ENCODE measurements around the gene AIMP1. TPM values are rescaled to one million over a fixed set of nuclear protein-coding genes. Genes with fewer than 3 reads are reported as not detected.

AIMP1 gene
- total RNA-seq, 1 experiment from 2014 or later = 39.9 TPM

DNA sequence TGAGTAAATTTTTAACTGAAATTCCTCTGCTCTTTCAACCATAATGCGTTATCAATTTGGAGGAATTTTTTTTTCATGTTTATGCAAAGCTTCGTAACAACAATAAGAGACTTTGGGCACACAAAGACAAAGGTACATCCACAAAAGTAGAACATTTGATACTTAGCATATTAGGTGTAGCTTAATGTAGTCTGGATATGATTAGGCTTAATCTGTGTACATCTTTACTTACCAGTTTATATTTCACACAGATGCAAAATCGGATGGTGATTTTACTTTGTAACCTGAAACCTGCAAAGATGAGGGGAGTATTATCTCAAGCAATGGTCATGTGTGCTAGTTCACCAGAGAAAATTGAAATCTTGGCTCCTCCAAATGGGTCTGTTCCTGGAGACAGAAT is 20.3 kb downstream of the AIMP1 start:
- in situ Hi-C loops (cut with HindIII; ENCODE audit: low pct_unique_long_range_greater_than_20kb, low sequenced_read_pairs) = no loop called here

DNA sequence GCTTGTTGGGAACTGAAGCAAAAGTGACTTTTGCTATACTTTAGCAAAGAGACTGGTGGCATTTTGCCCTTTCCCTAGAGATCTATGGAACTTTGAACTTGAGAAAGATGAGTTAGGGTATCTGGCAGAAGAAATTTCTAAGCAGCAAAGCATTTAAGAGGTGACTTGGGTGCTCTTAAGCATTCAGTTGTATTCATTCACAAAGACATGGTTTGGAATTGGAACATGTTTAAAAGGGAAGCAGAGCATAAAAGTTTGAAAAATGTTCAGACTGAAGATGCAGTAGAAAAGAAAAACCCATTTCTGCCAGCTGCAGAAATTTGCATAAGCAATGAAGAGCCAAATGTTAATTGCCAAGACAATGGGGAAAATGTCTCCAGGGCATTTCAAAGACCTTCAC is 21.6 kb downstream of the AIMP1 start:
- in situ Hi-C loops (cut with HindIII; ENCODE audit: low pct_unique_long_range_greater_than_20kb, low sequenced_read_pairs) = no loop called here
- DNase-seq (ENCODE audit: low read depth, low spot score) = no peak

More for the DNA sequence above, 20.3 kb downstream of the AIMP1 start:
- DNase-seq (ENCODE audit: low read depth, low spot score) = no peak

DNA sequence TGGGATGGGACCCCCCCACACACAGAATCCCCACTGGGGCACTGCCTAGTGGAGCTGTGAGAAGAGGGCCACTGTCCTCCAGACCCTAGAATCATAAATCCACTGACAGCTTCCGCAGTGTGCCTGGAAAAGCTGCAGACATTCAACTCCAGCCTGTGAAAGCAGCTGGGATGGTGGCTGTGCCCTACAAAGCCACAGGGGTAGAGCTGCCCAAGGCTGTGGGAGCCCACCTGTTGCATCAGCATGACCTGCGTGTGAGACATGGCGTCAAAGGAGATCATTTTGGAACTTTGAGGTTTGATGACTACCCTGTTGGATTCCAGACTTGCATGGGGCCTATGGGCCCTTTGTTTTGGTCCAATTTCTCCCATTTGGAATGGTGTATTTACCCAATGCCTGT is 22.3 kb downstream of the AIMP1 start:
- in situ Hi-C loops (cut with HindIII; ENCODE audit: low pct_unique_long_range_greater_than_20kb, low sequenced_read_pairs) = no loop called here
- no peak for DNase-seq (ENCODE audit: low read depth, low spot score)

DNA sequence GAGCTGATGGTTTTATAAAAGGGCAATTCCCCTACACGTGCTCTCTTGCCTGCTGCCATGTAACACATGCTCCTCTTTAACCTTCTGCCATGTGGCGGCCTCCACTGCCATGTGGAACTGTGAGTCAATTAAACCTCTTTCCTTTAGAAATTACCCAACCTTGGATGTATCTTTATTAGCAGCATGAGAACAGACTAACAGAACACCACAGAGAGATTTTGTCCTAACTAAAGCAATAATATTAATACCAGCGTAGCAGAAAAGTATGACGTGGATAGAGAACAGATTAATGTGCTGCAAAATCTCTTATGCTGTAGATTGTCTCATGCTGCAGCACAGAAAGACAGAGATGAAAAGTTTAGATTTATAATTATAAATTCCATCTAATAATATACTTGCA is 23.1 kb downstream of the AIMP1 start:
- in situ Hi-C loops (cut with HindIII; ENCODE audit: low pct_unique_long_range_greater_than_20kb, low sequenced_read_pairs) = no loop called here

DNA sequence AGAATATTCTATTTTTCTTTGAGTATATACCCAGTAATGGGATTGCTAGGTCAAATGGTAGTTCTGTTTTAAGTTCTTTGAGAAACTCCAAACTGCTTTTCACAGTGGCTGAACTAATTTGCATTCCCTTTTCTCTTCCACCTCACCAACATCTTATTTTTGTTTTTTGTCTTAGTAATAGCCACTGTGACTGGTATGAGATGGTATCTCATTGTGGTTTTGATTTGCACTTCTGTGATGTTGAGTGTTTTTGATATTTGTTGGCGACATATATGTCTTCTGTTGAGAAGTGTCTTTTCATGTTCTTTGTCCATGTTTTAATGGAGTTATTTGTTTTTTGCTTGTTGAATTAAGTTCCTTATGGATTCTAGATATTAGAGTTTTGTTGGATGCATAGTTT is 24.4 kb downstream of the AIMP1 start:
- in situ Hi-C loops (cut with HindIII; ENCODE audit: low pct_unique_long_range_greater_than_20kb, low sequenced_read_pairs) = no loop called here
- DNase-seq (ENCODE audit: low read depth, low spot score) = no peak

More for the DNA sequence above, 23.1 kb downstream of the AIMP1 start:
- no peak for DNase-seq (ENCODE audit: low read depth, low spot score)

DNA sequence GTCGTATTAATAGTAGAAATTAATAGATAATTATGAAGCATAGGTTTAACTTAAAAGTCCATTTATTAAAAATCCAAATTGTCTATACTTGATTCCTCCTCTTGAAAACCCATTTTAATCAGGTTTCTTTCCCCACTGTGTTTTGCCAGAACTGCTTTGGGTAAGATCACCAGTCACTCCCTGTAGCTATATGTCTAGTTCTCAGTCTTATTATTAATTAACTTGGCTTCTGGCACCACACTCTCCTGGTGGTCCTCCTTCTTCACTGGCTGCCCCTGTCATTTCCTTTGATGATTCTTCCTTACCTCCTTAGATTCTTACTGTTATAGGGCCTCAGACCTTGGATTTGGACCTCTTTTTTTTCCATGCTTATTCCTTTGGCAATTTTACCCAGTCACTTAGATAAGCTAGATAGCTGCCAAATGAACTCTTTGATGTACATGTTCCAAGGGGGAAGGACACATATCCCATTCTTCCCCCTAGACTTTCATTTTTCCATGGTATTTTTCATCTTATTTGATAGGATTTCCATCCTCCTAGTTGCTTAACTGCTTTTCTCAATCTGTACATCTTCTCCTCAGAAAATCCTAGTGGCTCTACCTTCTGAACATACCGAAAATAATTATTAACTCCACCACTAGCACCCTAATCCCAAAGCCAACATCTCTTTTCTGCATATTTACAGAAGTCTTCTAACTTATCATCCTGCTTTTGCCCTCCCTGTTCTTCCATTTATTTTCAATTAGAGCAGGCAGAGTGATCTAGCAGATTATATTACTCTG is 27.7 kb downstream of the AIMP1 start:
- in situ Hi-C loops (cut with HindIII; ENCODE audit: low pct_unique_long_range_greater_than_20kb, low sequenced_read_pairs) = no loop called here
- DNase-seq (ENCODE audit: low read depth, low spot score) = no peak

DNA sequence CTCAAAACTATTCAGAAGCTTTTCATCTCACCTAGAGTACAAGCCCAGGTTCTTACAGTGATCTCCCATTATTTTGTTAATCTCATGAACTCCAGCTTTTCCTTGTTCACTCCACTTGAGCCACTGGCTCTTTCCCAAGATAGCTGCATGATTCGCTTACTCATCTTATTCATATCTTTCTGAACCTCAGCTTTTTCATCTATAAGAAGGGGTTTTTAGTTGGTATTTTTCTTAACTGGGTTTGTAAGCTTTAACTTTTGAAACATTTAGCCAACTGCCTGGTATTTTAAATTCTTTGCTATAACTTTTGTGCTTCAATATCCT is 28.3 kb downstream of the AIMP1 start:
- in situ Hi-C loops (cut with HindIII; ENCODE audit: low pct_unique_long_range_greater_than_20kb, low sequenced_read_pairs) = no loop called here
- no peak for DNase-seq (ENCODE audit: low read depth, low spot score)

DNA sequence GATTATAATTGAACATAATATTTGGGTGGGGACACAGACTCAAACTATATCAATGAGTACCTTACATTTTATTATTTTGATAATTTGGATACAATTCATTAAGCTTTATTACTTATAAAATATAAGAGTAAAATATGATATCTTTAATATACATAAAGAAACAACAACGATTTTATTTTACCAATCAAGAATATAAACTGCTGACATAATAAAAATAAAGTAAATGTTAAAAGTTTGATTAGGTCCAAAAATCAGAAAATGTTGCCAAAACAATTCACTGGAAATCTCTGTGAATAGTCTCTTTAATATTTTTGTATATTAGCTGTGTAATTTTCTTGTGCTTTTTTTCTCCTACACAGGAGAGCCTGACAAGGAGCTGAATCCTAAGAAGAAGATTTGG is 30.8 kb downstream of the AIMP1 start:
- no peak for DNase-seq (ENCODE audit: low read depth, low spot score)
- in situ Hi-C loops (cut with HindIII; ENCODE audit: low pct_unique_long_range_greater_than_20kb, low sequenced_read_pairs) = no loop called here

DNA sequence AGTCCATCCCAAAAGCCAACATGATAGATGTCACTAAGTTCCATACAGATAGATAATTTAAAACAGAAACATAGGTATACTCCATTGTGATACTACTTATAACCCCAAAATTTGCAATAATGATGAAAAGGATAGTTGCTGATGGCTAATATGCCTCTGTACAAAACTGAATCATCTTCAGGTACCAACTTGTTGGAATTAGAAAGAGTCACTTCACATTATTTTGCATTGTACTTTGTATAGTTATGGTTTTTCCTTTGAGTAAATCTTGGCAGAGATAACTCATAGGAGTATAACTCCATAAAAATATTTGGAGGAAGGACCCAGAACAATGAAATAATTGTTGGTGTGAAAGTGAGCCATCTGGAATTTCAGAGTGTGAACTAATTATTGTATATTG is 34.7 kb downstream of the AIMP1 start:
- DNase-seq (ENCODE audit: low read depth, low spot score) = no peak

DNA sequence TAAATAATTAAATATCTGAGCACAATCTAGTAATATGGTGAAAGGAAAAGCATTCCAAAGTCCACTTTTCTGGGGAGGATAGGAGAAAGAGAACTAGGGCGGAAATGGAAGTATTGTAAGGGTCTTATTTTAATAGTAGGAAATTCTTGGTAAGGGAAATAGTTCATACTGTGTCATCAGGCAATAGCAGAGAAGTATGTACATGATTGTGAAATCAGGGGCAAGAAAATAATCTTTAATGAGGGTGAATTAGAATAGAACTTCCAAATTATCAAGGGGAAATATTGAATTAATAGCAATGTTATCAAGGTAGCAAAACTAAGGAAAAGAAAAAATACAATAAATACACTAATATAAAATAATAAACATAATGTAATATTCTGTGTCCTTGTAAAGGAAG is 37.4 kb downstream of the AIMP1 start:
- no peak for DNase-seq (ENCODE audit: low read depth, low spot score)
- in situ Hi-C loops (cut with HindIII; ENCODE audit: low pct_unique_long_range_greater_than_20kb, low sequenced_read_pairs) = no loop called here

More for the DNA sequence above, 34.7 kb downstream of the AIMP1 start:
- in situ Hi-C loops (cut with HindIII; ENCODE audit: low pct_unique_long_range_greater_than_20kb, low sequenced_read_pairs) = no loop called here

DNA sequence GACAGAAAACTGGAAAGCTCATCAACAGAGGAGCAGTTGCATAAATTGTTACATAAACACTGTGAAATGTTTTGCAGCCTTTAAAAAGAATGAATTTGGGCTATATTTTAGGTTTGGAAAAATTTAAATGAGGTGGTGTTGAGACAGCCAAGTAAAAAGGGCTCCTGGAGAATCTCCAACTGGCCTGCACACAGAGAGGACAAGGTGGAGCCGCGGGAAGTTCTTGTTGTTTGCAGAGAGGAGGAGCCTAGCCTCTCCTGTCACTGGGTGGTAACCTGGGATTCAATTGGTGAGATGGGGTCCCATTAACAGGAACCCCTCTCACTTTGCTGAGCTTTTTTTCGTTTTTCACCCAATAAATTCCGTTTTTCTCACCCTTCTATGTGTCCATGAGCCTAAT is 38.8 kb downstream of the AIMP1 start:
- in situ Hi-C loops (cut with HindIII; ENCODE audit: low pct_unique_long_range_greater_than_20kb, low sequenced_read_pairs) = no loop called here
- no peak for DNase-seq (ENCODE audit: low read depth, low spot score)

DNA sequence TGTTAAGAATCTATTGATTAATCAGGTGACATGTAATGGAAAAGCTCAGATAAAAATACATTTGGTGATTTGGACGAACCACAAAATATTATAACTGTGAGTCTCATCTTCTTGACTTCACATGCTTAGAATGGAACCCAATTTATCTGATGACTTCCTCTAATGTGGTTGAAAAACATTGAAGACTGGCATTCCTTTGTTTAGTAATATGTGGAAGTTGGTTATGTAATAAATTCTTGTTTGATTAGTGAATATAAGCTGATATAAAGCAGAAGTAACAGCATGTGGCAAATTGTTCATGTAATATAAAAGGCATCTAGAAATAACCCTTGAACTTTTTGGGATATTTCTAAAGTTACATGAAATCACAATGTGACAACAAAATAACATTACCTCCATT is 42.5 kb downstream of the AIMP1 start:
- in situ Hi-C loops (cut with HindIII; ENCODE audit: low pct_unique_long_range_greater_than_20kb, low sequenced_read_pairs) = no loop called here
- no peak for DNase-seq (ENCODE audit: low read depth, low spot score)

DNA sequence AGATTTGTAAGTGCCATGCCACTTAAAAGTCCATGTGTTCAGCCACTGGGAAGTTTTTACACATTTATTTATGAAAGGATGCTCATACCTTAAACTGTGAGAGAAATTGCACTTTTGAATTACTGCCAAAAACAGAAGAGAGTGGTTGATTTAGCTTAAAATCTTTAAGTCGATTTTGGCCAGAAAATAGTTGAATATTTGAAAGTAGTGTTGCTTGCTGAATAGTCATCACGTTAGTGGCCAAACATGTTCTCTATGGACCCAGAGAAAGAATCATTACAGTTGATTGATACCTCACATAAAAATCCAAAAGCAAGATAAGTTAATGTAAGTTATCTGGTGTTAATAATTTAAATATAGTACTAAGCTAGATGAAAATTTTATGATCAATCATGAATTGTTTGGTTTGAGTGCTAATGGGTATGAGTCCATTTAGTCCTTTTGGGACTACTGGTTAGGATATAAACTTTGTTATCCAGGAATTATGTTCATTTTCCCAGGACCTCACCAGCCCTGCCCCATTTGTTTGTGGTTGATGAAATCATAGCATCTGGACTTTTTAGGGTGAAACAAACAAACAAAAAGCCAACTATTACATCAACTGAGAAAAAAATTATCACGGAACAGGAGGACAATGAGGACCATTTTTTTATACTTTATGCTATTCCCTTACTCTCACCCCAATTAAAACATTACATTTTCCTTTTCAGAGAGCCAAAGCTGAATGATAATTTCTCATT is 45.9 kb downstream of the AIMP1 start:
- in situ Hi-C loops (cut with HindIII; ENCODE audit: low pct_unique_long_range_greater_than_20kb, low sequenced_read_pairs) = no loop called here
- DNase-seq (ENCODE audit: low read depth, low spot score) = no peak

DNA sequence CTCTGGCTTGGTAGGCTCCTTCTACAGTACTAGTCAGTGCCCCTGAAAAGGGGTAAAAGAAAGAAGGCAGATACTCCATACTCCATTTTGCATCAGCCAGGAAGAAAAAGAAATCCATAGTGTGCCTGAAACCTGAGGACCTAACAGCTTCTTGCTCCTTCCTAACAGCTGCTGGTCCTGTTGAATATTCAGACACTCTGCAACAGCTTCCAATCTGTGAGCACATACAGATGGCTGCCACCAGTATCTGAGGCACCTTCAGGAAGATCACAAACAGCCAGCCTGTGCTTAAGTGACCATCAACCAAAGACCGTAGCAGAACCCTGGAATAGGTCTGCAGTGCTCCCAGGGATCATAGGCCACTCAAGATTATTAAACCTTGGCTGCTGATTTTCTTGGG is 47.9 kb downstream of the AIMP1 start:
- DNase-seq (ENCODE audit: low read depth, low spot score) = no peak
- in situ Hi-C loops (cut with HindIII; ENCODE audit: low pct_unique_long_range_greater_than_20kb, low sequenced_read_pairs) = no loop called here

DNA sequence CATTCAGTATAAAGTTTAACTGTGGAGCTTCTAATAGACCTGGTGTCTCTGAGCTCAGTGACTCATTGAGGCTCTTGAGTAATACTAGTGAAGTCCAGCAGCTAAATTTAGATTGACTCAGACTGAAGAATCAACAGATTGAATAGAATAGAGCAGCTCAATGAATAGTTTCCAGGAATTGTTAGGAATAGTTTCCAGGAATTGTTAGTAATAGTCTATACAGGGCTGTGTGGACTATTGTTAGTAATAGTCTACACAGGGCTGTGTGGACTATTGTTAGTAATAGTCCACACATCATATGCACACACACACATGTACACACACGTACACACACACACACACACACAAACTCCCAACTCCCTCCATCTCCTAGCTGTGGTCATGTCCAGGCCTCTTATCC is 49.3 kb downstream of the AIMP1 start:
- in situ Hi-C loops (cut with HindIII; ENCODE audit: low pct_unique_long_range_greater_than_20kb, low sequenced_read_pairs) = no loop called here
- peak; percentile 74 for DNase-seq (ENCODE audit: low read depth, low spot score)

DNA sequence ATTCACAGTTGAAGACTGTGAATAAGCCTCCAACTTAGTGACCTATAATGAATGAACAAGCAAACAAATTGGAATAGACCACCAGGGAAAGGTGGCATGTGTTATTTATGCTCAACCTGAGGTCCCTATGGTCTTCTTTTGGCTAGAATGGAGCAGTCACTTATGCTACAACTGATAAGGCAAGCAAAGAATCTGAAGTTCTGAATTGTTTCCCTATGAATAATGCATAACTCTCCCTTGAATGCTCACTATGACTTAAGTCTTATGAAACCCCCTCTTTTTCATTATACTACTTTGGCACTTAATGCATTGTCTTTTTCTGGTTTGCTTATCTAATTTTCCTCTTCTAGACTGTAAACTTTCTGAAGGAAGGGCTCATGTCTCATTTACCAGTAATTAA is 49.7 kb downstream of the AIMP1 start:
- in situ Hi-C loops (cut with HindIII; ENCODE audit: low pct_unique_long_range_greater_than_20kb, low sequenced_read_pairs) = no loop called here
- DNase-seq (ENCODE audit: low read depth, low spot score) = no peak

DNA sequence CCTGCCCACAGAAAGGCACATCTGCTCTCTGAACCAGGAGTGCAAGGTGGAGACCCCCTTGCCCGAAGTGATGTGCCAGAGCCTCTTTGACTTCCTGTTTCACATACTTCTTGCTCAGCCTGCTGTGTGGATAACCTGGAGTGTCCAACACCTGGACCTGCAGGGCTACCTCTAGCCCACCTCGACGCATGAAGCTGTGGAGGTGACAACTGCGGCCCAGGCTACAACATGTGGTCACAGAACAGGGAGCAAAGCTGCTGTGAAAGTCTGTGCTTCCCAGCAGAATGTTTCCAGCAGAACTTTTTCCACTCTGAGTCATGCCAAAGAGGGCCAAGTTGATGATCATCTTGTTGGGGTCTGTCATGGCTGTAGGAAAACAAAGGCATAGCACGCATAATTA is 50.7 kb downstream of the AIMP1 start:
- in situ Hi-C loops (cut with HindIII; ENCODE audit: low pct_unique_long_range_greater_than_20kb, low sequenced_read_pairs) = no loop called here
- no peak for DNase-seq (ENCODE audit: low read depth, low spot score)

DNA sequence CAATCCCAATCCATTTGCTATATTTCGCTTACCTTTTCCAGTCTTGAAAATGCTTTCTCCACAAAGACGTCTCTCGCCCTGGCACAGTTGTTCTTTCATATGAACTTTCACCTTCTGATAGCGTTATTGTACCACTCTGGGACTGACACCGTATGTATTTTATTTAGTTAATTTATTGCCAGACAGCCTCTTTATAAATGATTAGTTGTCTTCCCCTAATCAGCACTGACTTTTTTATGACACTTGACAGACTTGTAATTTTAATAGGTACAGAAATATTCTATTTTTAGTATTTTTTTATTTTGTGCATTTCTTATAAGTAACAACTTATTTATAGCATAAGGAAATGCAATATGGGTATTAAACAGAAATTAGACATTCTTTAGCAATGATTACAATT is 52.3 kb downstream of the AIMP1 start, which contains the start of gene GIMD1:
Gene GIMD1 (minus strand): TSS at position 101 of the 400 bp plus-strand sequence. CDS start 1,343 bp downstream, outside the sequence.
- DNase-seq (ENCODE audit: low read depth, low spot score) = no peak
- in situ Hi-C loops (cut with HindIII; ENCODE audit: low pct_unique_long_range_greater_than_20kb, low sequenced_read_pairs) = no loop called here

DNA sequence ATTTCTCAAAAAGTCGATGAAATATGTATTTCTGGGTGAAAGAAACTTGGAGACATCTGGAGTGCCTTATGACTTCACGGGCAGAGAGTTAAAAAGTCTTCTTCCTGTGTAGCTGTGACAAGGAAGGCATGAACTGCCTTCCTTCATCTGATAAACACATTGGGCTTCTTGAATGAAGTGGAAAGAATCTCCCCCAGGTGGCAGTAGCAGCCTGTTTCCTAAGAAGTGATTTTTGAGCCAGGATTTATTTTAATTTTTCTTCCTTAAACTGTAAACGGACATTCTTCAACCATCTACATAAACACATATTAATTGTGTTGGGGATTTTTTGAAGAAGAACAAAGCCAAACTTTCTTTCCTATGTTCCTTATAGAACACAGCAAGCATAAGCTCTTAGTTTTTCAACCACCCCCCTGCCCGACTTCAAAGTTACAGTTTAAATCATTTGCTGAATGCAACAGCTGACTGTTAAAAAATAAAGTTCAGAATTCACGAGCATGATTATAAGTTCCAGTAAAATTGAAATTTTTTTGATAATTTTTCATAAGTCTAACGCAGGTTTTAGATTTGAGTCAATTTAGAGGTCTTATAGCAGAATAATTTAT is 53.2 kb downstream of the AIMP1 start:
- in situ Hi-C loops (cut with HindIII; ENCODE audit: low pct_unique_long_range_greater_than_20kb, low sequenced_read_pairs) = no loop called here
- DNase-seq (ENCODE audit: low read depth, low spot score) = peak; percentile 72

Data from SK-MEL-5 (cell line).